Left cardiac atrium (tissue), 4 donors: ENCODE measurements around the gene MAP3K14. TPM values are rescaled to one million over a fixed set of nuclear protein-coding genes. Genes with fewer than 3 reads are reported as not detected.

ENCODE experiments used
- ATAC-seq, 2 donors: fragments of 200-7000 bp; cut with Tn5 transposase; one replicate each; pipeline ENCODE4 v1.9.1; 2020; ENCODE audit warnings: mild to moderate bottlenecking in 2 of 2, moderate library complexity in 2 of 2
- DNase-seq: peaks from one replicate; pipeline ENCODE4 v3.0.0-alpha.2; 2020
- intact Hi-C, 2 donors: fragments of 100-400 bp; cut with DNase I; formaldehyde crosslinking; loops; one replicate each; pipeline versions ENCODE4 v1.14.1 to v1.15.1; 2022 to 2023
- total RNA-seq, 2 donors: library from RNA; stranded (reverse); fragmentation: NEBNext Ultra II Directional; extraction: Animal tissue kit (Norgen Biotek cat#: 25700); gene quantifications; one replicate each; pipeline ENCODE4 v1.2.1, GENCODE V29; 2021
- donor health status: DM: no; HTN: yes; CAD: no.
- donor health status: DM: no; HTN: yes; CAD: no; lungs with severe emphysema.
- donor health status: DM: yes; HTN: yes; CAD: no.
- donor health status: Dilated cardiomyopathy.

The MAP3K14 gene
- total RNA-seq, 2 donors from 2014 or later, result 13.4 to 13.5 TPM

DNA sequence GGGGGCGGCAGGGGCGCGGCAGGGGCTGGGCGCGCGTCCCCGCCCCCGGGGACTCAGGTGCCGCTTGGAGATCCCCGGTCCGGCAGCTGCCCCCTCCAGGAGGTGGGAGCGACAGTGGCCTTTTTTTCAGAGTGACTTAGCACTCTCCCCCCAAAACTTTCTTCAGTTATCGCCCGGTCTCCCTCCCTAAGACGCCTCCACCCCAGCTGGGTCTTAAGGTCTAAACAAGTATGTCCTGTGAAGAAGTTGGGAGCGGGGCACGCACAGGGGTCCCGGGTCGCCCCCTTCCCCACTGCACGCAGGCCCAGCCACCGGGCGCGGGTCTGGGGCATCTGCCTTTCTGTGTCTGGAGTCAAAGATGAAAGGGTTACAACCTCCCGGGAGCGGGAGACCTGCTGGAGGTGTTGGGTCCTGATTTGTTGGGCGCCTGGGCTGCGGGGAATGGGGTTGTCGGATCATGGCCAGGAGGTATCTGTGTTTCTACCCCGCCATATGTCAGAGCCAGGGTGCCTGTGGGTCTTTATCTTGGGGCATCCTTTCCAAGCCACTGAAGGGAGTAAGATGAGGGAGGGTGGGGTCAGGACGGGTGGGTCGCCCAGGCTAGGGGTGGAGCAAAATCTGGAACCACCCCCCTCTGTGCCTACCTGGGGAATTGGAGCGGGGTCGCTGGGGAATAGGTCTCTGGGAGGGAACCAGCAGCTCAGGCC lies 94.4 kb downstream of the MAP3K14 start:
- intact Hi-C loops, result no loop called here
- ATAC-seq (no peak), DNase-seq (no peak)

DNA sequence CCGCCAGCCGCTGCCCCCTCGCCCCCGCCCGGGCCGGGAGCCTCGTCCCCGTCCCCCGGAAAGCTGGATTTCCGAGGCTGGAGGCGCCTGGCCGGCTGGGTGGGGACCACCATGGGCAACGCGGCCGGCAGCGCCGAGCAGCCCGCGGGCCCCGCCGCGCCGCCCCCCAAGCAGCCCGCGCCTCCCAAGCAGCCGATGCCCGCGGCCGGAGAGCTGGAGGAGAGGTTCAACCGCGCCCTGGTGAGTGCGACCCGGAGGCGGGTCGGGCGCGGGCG lies 94.9 kb downstream of the MAP3K14 start:
- intact Hi-C loops, result no loop called here
- no peak for DNase-seq
- no peak for ATAC-seq

DNA sequence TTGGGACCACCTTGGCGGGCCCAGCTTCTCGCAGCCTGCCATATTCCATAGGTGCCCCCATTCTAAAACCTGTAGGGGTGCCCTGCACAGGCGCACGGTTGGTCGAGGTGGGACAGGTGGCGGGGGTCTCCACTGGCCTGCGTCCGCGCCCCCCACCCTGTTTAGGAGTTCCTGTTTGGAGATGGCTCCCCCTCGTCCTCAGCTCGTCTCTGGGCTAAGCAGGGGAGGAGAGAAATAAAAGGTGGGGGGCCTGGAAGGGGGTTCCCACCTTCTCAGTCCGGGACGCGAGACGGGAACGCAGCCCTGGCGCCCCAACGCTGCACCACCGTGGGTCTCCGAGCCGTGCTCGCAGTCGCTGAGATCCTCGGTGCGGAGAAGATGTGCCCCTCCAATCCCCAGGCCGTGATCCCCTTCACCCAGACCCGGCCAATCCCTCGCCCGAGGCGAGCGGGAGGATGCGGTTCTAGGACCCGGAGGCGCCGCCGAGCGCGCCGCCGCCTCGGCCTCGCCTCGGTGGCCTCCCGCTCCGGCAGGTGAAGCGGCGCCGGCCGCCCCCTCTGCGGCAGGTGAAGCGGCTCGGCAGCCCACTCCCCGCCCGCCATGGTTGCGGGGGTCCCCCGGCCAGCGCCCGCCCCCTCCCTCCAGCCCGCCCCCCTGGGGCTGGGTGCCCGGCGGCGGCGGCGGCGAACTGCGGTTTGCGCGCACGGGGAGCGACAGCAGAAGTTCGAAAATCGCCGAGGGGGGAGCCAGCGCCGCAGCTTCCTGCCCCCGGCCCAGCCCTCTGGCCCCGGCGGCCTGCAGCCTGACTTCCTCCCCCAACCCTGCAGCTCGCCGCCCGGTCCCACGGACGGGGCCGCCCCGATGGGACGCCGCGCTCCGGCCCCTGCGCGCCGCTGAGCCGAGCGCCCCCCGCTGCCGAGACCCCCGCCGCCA lies 95.5 kb downstream of the MAP3K14 start, which contains the start of gene FMNL1:
Gene FMNL1, plus strand, starts transcription at position 805 of the 933 bp plus-strand sequence. CDS start 240 bp downstream, outside the sequence.
- ATAC-seq, result peak; percentile 21 to 64
- intact Hi-C loops, result no loop called here
- DNase-seq, result no peak

DNA sequence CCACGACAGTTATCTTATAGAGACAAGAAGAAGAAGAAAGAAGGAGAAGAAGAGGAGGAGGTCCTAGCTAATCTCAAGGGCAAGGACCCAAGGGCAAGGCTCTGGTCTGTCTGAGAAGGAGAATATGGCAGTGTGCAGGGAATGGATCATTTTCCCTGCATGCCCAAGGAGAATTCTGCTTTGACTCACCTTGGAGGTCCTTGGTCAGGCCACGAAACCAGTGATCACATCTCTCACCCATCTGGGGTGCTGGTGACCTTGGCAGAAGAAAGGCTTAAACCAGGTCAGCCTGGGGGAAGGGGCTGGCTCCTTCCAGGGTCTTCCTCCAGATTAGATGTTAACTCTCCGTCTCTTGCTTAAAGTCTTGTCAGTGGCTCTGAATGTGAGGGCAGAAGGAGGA lies 96.7 kb downstream of the MAP3K14 start:
- DNase-seq (no peak), ATAC-seq (no peak)
- intact Hi-C loops, result no loop called here

DNA sequence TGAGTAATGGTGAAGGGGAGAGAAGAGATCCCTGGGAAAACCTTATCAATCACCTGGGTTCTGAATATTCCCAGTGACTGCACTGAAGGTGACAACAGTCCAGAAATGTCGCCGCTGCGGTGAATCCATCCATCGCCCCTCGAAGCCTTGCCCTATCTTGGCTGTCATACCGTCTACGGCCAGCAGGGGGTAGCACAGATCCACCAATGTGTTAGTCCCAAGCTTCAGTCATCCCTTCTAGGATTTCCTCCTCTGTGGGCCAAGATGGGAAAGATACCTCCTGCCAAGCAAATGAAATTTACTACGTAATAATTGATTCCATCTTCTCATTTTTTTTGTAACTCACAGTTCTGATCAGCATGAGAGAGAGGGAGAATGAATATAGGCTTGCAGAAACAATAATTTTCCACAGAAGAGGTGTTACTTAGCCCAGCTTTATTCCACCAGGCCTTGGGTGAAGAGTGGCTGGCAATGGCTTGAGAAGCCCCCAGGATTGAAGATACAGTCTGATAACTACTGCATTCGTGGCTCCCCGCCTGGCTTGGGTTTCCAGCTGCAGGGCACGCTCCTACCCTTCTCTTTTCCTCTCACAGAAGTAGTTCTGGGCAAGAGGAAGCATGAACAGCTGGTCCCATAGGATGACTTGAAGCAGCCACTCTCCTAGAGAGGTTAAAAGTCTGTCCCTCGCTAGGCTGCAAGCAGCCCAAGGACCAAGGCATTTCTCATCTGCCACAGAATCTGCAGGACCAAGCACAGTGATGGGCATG lies 97.7 kb downstream of the MAP3K14 start:
- intact Hi-C loops, result loop anchor here (2.0 to 5.0 kb wide), 2 partner anchors 168 kb away; no protein-coding TSS in a partner anchor
- DNase-seq, result peak; percentile 87
- peak; percentile 72 to 75 for ATAC-seq

Other genes with a start within 250 kb of the MAP3K14 start
- gene PLCD3, start 184.5 kb downstream of the MAP3K14 start, total RNA-seq, result 100 to 1,000 TPM in 1 of 2 donors, 10 to 100 TPM in 1; 92.1 to 132 TPM
- 1 to 10 TPM; 8.4 to 8.7 TPM for gene ACBD4, start 181.3 kb downstream of the MAP3K14 start, total RNA-seq
- gene HEXIM1, start 168.5 kb downstream of the MAP3K14 start, total RNA-seq, result 10 to 100 TPM; 27.8 to 31.7 TPM
- 1 to 10 TPM; 4.2 to 4.4 TPM for gene HEXIM2, start 155.1 kb downstream of the MAP3K14 start, total RNA-seq
- 10 to 100 TPM; 16.6 to 18.6 TPM for gene FMNL1, start 95.1 kb downstream of the MAP3K14 start, total RNA-seq
- gene SPATA32, start 54.9 kb downstream of the MAP3K14 start, total RNA-seq, result not detected
- 10 to 100 TPM; 27.3 to 32.6 TPM for gene ARHGAP27, start 115.8 kb upstream of the MAP3K14 start, total RNA-seq
- gene PLEKHM1, start 173.7 kb upstream of the MAP3K14 start, total RNA-seq, result 10 to 100 TPM; 31.3 to 33.6 TPM